GM18517 (cell line): Measurements from ENCODE around the gene ACADS.
A peak's percentile ranks its signal among the peaks of the same experiment; 100 is the strongest.

Source experiments
- ATAC-seq: cut with Tn5 transposase; IDR thresholded peaks from one replicate; pipeline ENCODE4 v1.9.1; 2021; ENCODE audit warnings: mild to moderate bottlenecking, moderate library complexity; ENCODE audit not compliant: unreplicated experiment

ACADS gene

DNA sequence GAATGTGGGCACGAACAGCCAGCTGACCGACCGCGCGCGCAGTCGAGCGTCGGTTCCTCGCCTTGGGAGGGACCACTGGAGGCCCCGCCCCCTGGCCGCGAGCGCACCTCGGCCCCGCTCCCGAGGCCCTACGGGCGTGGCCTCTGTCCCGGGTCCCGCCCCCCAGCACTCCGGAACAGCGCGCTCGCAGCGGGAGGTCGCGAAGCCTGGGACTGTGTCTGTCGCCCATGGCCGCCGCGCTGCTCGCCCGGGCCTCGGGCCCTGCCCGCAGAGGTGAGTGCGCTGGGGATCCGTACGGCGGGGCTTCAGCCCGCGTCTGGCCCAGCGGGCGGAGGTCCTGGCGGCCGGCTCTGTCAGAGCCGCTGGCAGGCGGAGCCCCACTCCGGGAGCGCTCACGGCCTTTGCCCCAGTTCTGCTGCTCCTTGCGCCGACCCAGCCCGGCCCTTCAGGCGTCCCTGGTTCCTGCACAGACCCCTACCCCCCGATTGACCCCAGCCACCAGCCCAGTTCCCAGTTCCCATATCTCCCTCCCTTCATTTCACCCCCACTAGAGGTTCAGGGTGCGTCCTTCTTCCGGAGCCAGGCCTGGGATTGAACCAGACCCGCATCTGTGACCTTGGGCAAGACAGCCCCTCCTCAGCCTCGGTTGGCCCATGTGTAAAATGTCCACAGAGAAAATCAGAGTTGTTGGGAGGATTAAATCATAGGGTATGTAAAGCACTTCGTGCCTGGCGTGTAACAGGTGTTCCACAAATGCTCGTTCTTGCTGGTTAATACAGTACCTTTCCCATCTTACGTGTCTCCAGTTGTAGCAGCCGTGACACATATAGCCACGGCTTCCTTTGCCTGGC, at the start of gene ACADS:
Gene ACADS (plus strand): TSS at position 168 of the 851 bp plus-strand sequence. CDS start 60 bp downstream, at position 228.
- ATAC-seq, result peak; percentile 91

- ATAC-seq, result no peak
Measured at GRCh38 chr12:120677765-120678473, 47.7 kb upstream of the ACADS start.

GRCh38 chr12:120678572-120678971, 47.1 kb upstream of the ACADS start:
- no peak for ATAC-seq

GRCh38 chr12:120680165-120680738, 45.4 kb upstream of the ACADS start:
- ATAC-seq, result no peak

GRCh38 chr12:120684523-120684932, 41.1 kb upstream of the ACADS start:
- ATAC-seq, result peak; percentile 5

- ATAC-seq, result no peak
Measured at GRCh38 chr12:120685522-120685921, 40.1 kb upstream of the ACADS start.

DNA sequence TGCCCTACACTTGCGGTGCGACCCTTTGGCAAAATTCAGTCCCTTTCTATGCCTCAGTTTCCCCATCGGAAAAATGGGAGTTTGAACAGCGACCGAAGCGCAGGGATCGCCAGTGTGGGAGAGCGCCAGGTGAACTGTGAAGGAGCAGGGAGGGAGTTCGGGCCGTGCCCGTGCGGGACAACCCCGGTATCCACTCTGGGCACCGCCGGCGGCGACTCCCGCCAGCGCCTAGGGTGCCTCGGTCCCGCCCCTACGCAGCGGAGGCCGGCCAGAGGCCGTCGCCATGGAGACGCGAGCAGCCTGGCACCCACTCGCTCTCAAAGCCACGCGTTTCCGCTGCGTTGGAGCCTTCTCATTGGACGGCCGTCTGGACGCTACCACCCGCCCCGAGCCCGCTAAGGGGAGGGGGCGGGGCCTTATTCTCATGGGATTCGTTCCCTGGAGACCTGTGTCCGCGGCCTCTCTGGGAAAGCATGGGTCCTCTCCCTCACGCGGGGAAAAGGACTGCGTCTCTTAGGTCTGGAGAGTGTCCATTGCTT, 39.4 kb upstream of the ACADS start:
- ATAC-seq, result peak; percentile 65

DNA sequence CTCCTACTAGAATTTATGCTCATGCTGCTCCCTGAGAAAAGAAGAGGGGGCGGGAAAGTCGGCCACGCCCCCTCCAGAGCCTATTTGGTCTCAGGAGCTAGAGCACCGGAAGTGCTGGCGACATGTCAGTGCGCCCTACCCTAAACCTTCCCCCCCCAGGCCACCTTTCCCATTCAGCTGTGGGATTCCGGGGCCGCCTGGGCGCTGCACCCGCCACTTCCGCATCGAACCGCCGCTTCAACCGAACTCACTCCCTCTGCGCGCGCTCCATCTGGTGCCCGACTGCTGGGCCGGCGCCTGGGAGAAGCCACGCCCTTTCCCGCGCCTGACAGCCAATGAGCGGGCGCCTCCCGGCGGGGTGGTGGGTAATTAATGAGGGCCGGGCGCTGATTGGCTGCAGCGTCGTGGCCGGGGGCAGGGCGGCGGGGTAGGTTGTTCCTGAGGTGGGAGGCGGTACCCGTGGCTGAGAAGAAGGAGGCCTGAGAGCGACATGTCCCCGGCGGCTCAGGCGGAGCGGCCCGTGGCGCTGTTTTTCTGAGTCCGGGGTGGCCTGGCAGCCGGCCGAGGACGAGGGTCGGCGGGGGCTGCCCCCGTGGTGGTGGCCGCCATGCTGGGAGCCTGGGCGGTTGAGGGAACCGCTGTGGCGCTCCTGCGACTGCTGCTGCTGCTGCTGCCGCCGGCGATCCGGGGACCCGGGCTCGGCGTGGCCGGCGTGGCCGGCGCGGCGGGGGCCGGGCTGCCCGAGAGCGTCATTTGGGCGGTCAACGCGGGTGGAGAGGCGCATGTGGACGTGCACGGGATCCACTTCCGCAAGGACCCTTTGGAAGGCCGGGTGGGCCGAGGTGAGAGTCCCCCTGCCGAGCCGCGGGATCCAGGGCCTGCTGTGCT, 38.7 kb upstream of the ACADS start, which contains the start of gene MLEC:
Gene MLEC (plus strand): TSS at position 460 of the 888 bp plus-strand sequence. CDS start 148 bp downstream, at position 608.
- ATAC-seq, result peak; percentile 57

DNA sequence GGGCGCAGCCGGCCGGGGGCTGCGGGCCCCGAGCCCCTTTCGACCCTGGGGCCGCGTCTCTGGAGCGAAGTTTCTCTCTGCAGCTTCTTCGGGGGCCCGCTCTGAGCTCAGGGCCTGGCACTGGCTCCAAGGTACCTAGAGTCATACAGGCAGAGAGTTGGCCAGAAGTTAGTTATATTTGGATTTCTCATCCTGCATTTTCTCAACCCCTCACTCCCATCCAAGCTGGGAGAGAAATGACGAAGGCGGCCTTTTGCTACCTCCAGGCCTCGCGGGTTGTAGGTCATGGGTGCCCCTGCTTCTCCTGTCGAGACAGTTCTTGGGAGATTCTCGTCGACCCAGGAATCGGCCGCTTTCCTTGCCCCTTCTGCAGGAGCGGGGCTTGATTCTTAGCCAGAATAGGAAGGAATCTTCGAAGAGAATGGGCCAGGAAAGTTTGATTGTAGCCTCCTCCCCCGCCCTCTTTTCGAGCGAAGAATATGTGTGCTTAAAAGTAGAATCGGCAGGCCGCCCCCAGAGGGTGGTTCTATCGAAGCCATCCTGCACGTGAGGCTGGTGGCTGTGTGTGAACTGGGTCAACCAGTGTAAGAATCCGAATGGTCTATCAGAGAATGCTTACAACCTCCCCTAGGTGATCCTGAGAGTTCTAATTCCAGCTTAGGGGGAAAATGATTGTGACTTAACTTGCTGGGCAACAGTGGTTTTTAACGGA, 37.9 kb upstream of the ACADS start:
- ATAC-seq, result no peak

- ATAC-seq, result no peak
Measured at GRCh38 chr12:120688527-120689071, 37.0 kb upstream of the ACADS start.

DNA sequence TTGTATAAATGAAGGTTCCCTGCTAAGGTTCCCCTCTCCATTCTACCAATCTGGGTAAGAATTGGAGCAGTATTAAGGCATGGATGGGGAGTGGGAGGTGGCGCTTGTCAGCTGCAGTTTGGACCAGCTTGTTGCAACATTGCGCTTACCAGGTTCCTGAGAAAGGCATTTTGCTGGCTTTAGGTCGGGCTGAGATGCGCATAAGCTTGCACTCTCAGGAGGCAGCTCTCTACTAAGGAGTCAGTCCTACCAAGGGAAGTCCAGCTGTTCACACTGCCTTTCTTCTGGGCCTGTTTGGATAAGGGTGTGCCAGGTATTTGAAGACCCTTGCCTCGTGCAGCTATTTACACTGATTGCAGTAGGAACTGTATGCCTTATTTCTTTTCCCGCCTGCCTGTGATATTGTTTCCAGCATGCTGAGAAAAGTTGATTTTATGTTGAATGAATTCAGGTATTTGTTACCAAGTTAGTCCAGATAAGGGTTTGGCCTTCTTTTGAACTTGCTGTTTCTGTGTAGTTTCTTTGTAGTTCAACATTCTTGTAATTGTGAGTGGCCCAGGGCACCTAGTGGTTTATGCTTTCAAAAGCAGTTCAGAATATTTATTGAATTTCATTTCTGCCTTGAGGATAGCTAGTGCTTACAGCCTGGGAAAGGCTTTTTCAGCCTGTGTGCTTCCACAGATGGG, 36.1 kb upstream of the ACADS start:
- ATAC-seq, result no peak

DNA sequence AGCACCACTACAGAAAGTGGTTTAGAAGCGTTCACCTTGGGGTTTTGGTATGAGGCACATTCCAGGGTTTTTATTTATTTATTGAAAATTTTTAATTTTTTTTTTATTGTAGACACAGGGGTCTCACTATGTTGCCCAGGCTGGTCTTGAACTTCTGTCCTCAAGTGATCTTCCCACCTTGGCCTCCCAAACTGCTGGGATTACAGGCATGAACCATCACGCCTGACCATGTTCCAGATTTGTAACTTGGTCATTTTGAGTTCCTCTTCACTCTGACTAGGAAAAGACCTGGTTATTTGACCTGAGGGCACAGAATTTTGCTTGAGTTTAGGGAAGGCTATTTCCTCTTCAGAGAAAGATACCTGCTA, 35.6 kb upstream of the ACADS start:
- ATAC-seq, result no peak

DNA sequence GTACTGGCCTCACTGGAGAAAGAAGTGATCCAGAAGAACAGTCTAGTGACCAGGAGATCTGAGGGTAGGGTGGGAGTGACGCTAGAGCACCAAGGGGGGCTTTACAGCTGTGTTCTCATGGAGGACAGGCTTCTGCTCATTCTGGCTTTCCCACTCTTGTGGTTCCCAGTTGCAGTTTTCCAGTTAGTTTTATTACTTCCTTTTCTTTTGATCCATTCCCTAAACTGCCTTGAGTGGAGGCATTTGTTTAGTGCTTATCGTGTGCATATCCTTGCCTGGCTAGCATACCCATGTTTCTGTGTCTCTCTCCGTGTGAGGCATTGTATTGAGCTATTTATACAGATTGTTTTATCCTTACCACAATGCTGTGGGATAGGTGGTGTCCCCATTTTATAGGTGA, 34.6 kb upstream of the ACADS start:
- ATAC-seq, result no peak

GRCh38 chr12:120692524-120693033, 33.0 kb upstream of the ACADS start:
- ATAC-seq, result no peak

DNA sequence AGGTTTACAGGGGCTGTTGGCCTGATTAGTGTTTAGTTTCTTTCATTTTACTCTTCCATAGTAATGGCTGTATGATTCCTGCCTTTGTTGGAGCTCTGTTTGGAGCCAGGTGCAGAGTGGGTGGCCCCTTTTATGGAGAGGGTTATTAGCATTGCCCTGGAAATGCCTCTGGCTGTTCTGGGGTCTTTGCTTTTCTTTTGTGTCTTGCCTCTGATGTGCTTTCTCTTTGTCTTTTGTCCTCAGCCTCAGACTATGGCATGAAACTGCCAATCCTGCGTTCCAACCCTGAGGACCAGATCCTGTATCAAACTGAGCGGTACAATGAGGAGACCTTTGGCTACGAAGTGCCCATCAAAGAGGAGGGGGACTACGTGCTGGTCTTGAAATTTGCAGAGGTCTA, 31.8 kb upstream of the ACADS start:
- no peak for ATAC-seq

DNA sequence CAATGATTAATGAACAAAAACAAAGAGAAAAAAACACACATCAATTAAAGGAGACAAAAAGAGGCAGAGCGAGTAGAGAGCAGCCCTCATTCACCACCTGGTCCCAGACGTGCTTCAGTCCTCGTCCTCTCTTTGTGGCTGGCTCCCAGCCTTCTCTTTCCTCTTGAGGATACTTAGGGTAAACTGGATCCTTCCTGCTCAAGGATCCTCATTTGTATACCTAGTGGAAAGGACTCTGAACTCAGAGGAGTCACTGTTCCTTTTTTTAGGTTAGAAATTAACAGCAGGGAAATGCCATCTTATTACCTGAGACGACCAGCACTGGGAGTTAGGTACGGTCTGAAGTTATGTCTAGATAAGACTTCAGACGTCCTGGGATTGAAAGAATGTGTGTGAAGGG, 29.0 kb upstream of the ACADS start:
- no peak for ATAC-seq

GRCh38 chr12:120697344-120697743, 28.3 kb upstream of the ACADS start:
- ATAC-seq, result no peak

DNA sequence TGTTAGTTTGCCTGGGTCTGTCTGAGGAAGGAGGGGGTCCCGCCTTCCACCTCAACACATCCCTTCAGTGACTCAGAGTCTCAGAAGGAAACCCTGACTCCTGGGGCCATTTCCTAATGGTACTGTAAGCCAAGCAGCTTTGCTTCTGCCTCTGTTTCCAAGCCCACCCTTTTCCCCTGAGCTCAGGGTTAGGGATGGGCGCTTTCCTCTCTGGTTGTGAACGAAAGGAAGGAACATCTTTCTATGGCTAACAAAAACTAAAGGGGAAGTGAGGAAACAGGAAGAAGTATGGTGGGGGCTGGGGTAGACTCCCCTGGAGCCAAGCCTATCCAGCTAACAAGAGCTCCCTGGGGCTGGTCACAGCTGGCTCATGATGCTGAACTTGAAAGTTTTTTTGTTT, 27.0 kb upstream of the ACADS start:
- ATAC-seq, result no peak

GRCh38 chr12:120699553-120699952, 26.1 kb upstream of the ACADS start:
- ATAC-seq, result no peak
